Thoracic aorta (tissue), 2 donors: ENCODE results near the gene COTL1. TPM values are rescaled to one million over a fixed set of nuclear protein-coding genes. Genes with fewer than 3 reads are reported as not detected.

Experiments
- ATAC-seq: fragments of 150-250 bp; one replicate; pipeline ENCODE4 v1.8.0; 2017; ENCODE audit warnings: low read depth; ENCODE audit not compliant: insufficient number of reproducible peaks, low FRiP score
- DNase-seq: peaks from one replicate; pipeline ENCODE4 v3.0.0-alpha.2; 2020; ENCODE audit warnings: low spot score
- H3K27ac ChIP-seq, 2 donors: fragments of 200-600 bp; sonication (generic); 1 replicate in 1 of 2; 2 replicates in 1 of 2; pipeline ENCODE4 v1.5.1; 2016; ENCODE audit warnings: mild to moderate bottlenecking in 2 of 2, moderate library complexity in 2 of 2
- H3K27me3 ChIP-seq: fragments of 200-600 bp; sonication (generic); replicated peaks from 2 replicates; pipeline ENCODE4 v1.6.0; 2016; ENCODE audit warnings: mild to moderate bottlenecking; ENCODE audit not compliant: insufficient read depth
- H3K36me3 ChIP-seq: fragments of 200-600 bp; sonication (generic); one replicate; pipeline ENCODE4 v1.5.1; 2016
- H3K4me1 ChIP-seq, 2 donors: fragments of 200-600 bp; sonication (generic); 1 replicate in 1 of 2; 2 replicates in 1 of 2; pipeline versions ENCODE4 v1.5.1 to v1.6.0; 2016; ENCODE audit warnings: low read depth in 2 of 2, mild to moderate bottlenecking in 1 of 2; ENCODE audit not compliant: control insufficient read depth in 1 of 2
- H3K4me3 ChIP-seq: fragments of 200-600 bp; sonication (generic); 2 replicates; pipeline ENCODE4 v1.5.1; 2016; ENCODE audit warnings: mild to moderate bottlenecking
- H3K9me3 ChIP-seq: fragments of 200-600 bp; sonication (generic); 2 replicates; pipeline ENCODE4 v1.5.1; 2016
- total RNA-seq, 2 donors: library from RNA; depleted of rRNA; stranded (reverse); fragments of >200 nt; gene quantifications; one replicate each; pipeline versions ENCODE4 v1.1.0 to v1.2.3, GENCODE V29; 2016
- TF ChIP-seq, protein P1 (sequence below): fragments of 200-600 bp; sonication (generic); IDR thresholded peaks from one replicate; pipeline ENCODE4 v1.5.1; 2019; ENCODE audit warnings: antibody characterized with exemption

Gene COTL1
- total RNA-seq, 2 donors from 2014 or later: 32.0 to 46.8 TPM

- no peak for DNase-seq
- Histone ChIP-seq H3K27ac (no peak overlapping the region), H3K36me3 (peaks cover 71% of the 10 kb centered on the region), H3K4me1 (peaks cover 0 to 11% of the 10 kb centered on the region in 2 donors), H3K27me3 (no peaks in the 10 kb centered on the region), H3K4me3 (no peak overlapping the region), H3K9me3 (no peaks in the 10 kb centered on the region)
- TF ChIP-seq, protein P1, sequence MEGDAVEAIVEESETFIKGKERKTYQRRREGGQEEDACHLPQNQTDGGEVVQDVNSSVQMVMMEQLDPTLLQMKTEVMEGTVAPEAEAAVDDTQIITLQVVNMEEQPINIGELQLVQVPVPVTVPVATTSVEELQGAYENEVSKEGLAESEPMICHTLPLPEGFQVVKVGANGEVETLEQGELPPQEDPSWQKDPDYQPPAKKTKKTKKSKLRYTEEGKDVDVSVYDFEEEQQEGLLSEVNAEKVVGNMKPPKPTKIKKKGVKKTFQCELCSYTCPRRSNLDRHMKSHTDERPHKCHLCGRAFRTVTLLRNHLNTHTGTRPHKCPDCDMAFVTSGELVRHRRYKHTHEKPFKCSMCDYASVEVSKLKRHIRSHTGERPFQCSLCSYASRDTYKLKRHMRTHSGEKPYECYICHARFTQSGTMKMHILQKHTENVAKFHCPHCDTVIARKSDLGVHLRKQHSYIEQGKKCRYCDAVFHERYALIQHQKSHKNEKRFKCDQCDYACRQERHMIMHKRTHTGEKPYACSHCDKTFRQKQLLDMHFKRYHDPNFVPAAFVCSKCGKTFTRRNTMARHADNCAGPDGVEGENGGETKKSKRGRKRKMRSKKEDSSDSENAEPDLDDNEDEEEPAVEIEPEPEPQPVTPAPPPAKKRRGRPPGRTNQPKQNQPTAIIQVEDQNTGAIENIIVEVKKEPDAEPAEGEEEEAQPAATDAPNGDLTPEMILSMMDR: no peak
- ATAC-seq: no peak
Observed at GRCh38 chr16:84662471-84662870, 44.6 kb upstream of the COTL1 start.

DNA sequence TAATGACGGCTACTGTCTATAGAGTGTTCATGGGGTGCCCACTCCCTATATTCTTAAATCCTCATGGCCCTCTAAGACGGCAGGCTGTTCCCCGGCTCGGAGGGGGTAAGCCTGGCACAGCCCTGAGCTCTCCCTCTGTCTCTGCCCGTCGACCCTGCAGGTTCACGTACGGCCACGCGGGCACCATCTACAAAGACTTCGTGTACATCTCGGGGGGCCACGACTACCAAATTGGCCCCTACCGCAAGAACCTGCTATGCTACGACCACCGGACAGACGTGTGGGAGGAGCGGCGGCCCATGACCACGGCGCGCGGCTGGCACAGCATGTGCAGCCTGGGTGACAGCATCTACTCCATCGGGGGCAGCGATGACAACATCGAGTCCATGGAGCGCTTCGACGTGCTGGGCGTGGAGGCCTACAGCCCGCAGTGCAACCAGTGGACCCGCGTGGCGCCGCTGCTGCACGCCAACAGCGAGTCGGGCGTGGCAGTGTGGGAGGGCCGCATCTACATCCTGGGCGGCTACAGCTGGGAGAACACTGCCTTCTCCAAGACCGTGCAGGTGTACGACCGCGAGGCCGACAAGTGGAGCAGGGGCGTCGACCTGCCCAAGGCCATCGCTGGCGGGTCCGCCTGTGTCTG, 43.7 kb upstream of the COTL1 start:
- no peak overlapping the region for H3K4me3 ChIP-seq
- H3K36me3 ChIP-seq: peaks cover 79% of the 10 kb centered on the region
- no peak for ATAC-seq
- H3K27ac ChIP-seq: no peak overlapping the region
- H3K4me1 ChIP-seq: peaks cover 0 to 11% of the 10 kb centered on the region in 2 donors
- H3K9me3 ChIP-seq: no peaks in the 10 kb centered on the region
- TF ChIP-seq, protein P1: no peak
- no peaks in the 10 kb centered on the region for H3K27me3 ChIP-seq
- no peak for DNase-seq

GRCh38 chr16:84660973-84661372, 43.1 kb upstream of the COTL1 start:
- no peak for DNase-seq
- H3K27me3 ChIP-seq: no peaks in the 10 kb centered on the region
- TF ChIP-seq, protein P1: no peak
- no peak overlapping the region for H3K27ac ChIP-seq
- no peak for ATAC-seq
- no peaks in the 10 kb centered on the region for H3K9me3 ChIP-seq
- peaks cover 79% of the 10 kb centered on the region for H3K36me3 ChIP-seq
- no peak overlapping the region for H3K4me3 ChIP-seq
- H3K4me1 ChIP-seq: peaks cover 0 to 11% of the 10 kb centered on the region in 2 donors

DNA sequence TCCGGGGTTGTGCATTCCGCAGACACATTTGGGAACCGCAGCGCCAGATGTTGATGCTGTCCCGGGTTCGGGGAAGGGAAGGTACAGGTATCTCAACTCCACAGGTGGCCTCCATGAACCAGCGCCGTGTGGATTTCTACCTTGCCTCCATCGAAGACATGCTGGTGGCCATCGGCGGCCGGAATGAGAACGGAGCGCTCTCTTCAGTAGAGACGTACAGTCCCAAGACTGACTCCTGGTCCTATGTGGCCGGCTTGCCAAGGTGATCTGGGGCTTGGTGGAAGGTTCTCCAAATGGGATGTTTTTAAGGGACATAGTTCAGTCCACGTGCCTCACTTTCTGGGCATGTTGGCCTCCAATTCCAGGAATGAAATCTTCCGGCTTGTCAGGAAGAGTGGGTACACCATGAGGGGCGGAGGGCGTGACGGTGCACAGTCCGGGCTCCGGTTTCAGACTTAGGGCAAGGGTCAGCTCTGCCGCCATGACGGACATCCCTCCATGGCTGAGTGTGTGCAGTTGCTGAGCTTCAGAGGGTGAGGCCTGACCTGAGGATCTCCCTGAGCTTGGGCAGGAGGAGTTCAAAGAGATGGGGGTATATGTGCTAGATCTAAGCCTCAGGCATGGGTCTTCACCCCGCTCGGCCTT, 41.9 kb upstream of the COTL1 start:
- peaks cover 73% of the 10 kb centered on the region for H3K36me3 ChIP-seq
- H3K27ac ChIP-seq: no peak overlapping the region
- no peaks in the 10 kb centered on the region for H3K27me3 ChIP-seq
- H3K4me3 ChIP-seq: no peak overlapping the region
- no peak for ATAC-seq
- H3K4me1 ChIP-seq: peaks cover 0 to 11% of the 10 kb centered on the region in 2 donors
- TF ChIP-seq, protein P1: no peak
- no peaks in the 10 kb centered on the region for H3K9me3 ChIP-seq
- no peak for DNase-seq

- Histone ChIP-seq H3K36me3 (peaks cover 65% of the 10 kb centered on the region), H3K4me1 (peaks cover 0 to 11% of the 10 kb centered on the region in 2 donors), H3K9me3 (no peaks in the 10 kb centered on the region), H3K27ac (no peak overlapping the region), H3K27me3 (no peaks in the 10 kb centered on the region), H3K4me3 (no peak overlapping the region)
- TF ChIP-seq, protein P1: no peak
- no peak for ATAC-seq
- no peak for DNase-seq
Observed at GRCh38 chr16:84658690-84659089, 40.8 kb upstream of the COTL1 start.
